Measurements from ENCODE around the gene TEX51. TPM values are rescaled to one million over a fixed set of nuclear protein-coding genes. Genes with fewer than 3 reads are reported as not detected.

TEX51 gene
- polyA plus RNA-seq, 1 donor from 2014 or later, result not detected

GRCh38 chr2:126877861-126878565 is 20.7 kb upstream of the TEX51 start:
- Histone ChIP-seq H3K9me3 (ENCODE audit: low read length) (no peaks in the 10 kb centered on the region), H3K9me2 (ENCODE audit: insufficient read depth, low read length) (no peaks in the 10 kb centered on the region), H3K36me3 (ENCODE audit: insufficient read depth, low read length) (no peaks in the 10 kb centered on the region), H3K27ac (ENCODE audit: low read length) (no peak overlapping the region), H3K79me2 (replicated peaks; ENCODE audit: insufficient read depth, low read length) (no peaks in the 10 kb centered on the region), H3K9ac (ENCODE audit: low read length) (no peak overlapping the region), H3K4me2 (ENCODE audit: low read length) (no peak overlapping the region), H3F3A (ENCODE audit: insufficient read depth, low read length, poor library complexity, severe bottlenecking) (no peaks in the 10 kb centered on the region), H3K4me3 (ENCODE audit: low read length) (no peak overlapping the region), H3K27me3 (ENCODE audit: insufficient read depth, low read depth, low read length) (no peaks in the 10 kb centered on the region), H2AFZ (ENCODE audit: low read depth, low read length) (no peak overlapping the region), H4K20me1 (ENCODE audit: insufficient read depth) (no peaks in the 10 kb centered on the region)
- TF ChIP-seq EP300 (conservative IDR thresholded peaks at IDR 0.05; ENCODE audit: poor library complexity, severe bottlenecking) (no peak), POLR2AphosphoS5 (IDR thresholded peaks at IDR 0.05) (no peak), REST (IDR thresholded peaks at IDR 0.05; ENCODE audit: borderline replicate concordance) (no peak), TAF1 (IDR thresholded peaks at IDR 0.05; ENCODE audit: low read depth) (no peak), SMC3 (conservative IDR thresholded peaks at IDR 0.05; ENCODE audit: poor library complexity) (no peak)
- TF ChIP-seq, protein P1, sequence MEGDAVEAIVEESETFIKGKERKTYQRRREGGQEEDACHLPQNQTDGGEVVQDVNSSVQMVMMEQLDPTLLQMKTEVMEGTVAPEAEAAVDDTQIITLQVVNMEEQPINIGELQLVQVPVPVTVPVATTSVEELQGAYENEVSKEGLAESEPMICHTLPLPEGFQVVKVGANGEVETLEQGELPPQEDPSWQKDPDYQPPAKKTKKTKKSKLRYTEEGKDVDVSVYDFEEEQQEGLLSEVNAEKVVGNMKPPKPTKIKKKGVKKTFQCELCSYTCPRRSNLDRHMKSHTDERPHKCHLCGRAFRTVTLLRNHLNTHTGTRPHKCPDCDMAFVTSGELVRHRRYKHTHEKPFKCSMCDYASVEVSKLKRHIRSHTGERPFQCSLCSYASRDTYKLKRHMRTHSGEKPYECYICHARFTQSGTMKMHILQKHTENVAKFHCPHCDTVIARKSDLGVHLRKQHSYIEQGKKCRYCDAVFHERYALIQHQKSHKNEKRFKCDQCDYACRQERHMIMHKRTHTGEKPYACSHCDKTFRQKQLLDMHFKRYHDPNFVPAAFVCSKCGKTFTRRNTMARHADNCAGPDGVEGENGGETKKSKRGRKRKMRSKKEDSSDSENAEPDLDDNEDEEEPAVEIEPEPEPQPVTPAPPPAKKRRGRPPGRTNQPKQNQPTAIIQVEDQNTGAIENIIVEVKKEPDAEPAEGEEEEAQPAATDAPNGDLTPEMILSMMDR (IDR thresholded peaks at IDR 0.05; ENCODE audit: poor library complexity, severe bottlenecking), result no peak

DNA sequence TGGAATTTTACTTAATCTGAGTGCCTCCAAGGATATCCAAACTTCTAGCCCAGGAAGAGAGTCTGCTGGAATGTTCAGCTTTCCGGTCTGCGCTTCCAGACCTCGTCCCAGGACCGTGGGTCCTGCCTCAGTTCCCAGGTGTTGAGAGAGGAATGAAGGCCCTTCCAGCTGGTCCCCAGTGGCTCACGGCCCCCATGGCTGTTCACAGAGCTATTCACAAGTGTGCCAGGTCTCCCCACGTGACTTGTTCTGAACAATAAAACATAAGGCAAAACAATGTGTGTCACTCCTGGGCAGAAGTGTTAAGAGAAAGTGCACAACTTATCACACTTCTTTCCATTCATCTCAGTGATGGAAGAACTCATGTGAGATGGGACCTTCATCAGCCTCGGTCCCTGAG is 20.1 kb upstream of the TEX51 start:
- no peak overlapping the region for H3K9ac ChIP-seq (ENCODE audit: low read length)
- TF ChIP-seq TAF1 (IDR thresholded peaks at IDR 0.05; ENCODE audit: low read depth), result no peak
- TF ChIP-seq REST (IDR thresholded peaks at IDR 0.05; ENCODE audit: borderline replicate concordance), result no peak
- TF ChIP-seq, protein P1 (IDR thresholded peaks at IDR 0.05; ENCODE audit: poor library complexity, severe bottlenecking), result no peak
- no peak for TF ChIP-seq EZH2 (IDR thresholded peaks at IDR 0.05; ENCODE audit: borderline replicate concordance, insufficient read depth, low read length, poor library complexity, severe bottlenecking)
- no peak for TF ChIP-seq EP300 (conservative IDR thresholded peaks at IDR 0.05; ENCODE audit: poor library complexity, severe bottlenecking)
- TF ChIP-seq MXI1 (conservative IDR thresholded peaks at IDR 0.05; ENCODE audit: poor library complexity, severe bottlenecking), result no peak
- no peak for TF ChIP-seq POLR2AphosphoS5 (IDR thresholded peaks at IDR 0.05)
- TF ChIP-seq RAD21 (conservative IDR thresholded peaks at IDR 0.05), result no peak
- no peak for TF ChIP-seq SMC3 (conservative IDR thresholded peaks at IDR 0.05; ENCODE audit: poor library complexity)
- no peaks in the 10 kb centered on the region for H3F3A ChIP-seq (ENCODE audit: insufficient read depth, low read length, poor library complexity, severe bottlenecking)

More for the DNA sequence above, 20.1 kb upstream of the TEX51 start:
- no peak overlapping the region for H2AFZ ChIP-seq (ENCODE audit: low read depth, low read length)
- H3K4me3 ChIP-seq (ENCODE audit: low read length), result no peak overlapping the region
- no peak overlapping the region for H3K27ac ChIP-seq (ENCODE audit: low read length)
- no peaks in the 10 kb centered on the region for H3K36me3 ChIP-seq (ENCODE audit: insufficient read depth, low read length)
- no peaks in the 10 kb centered on the region for H4K20me1 ChIP-seq (ENCODE audit: insufficient read depth)
- no peaks in the 10 kb centered on the region for H3K79me2 ChIP-seq (replicated peaks; ENCODE audit: insufficient read depth, low read length)
- H3K4me2 ChIP-seq (ENCODE audit: low read length), result no peak overlapping the region
- H3K27me3 ChIP-seq (ENCODE audit: insufficient read depth, low read depth, low read length), result no peaks in the 10 kb centered on the region
- no peaks in the 10 kb centered on the region for H3K9me2 ChIP-seq (ENCODE audit: insufficient read depth, low read length)
- H3K9me3 ChIP-seq (ENCODE audit: low read length), result no peaks in the 10 kb centered on the region
